Epithelial cell of esophagus (primary cell): ENCODE data around the gene PAPOLB.

Source experiments
- DNase-seq: peaks from one replicate; pipeline ENCODE4 v3.0.0; 2010; ENCODE audit warnings: low read depth
- H3K4me3 ChIP-seq: 2 replicates; pipeline ENCODE4 v1.5.1; 2011; ENCODE audit warnings: mild to moderate bottlenecking, low read length, control low read depth
- CTCF ChIP-seq: IDR thresholded peaks from 2 replicates; pipeline ENCODE4 v1.5.1; 2011; ENCODE audit warnings: low read depth, mild to moderate bottlenecking, low read length, control low read depth, inconsistent platforms; ENCODE audit not compliant: insufficient read depth; ENCODE audit errors: missing control alignments

The PAPOLB gene

GRCh38 chr7:4854916-4855315, 6.9 kb downstream of the PAPOLB start:
- DNase-seq = no peak
- no peak for TF ChIP-seq CTCF
- no peak overlapping the region for H3K4me3 ChIP-seq

GRCh38 chr7:4851459-4852422, 10.1 kb downstream of the PAPOLB start:
- DNase-seq = no peak
- TF ChIP-seq CTCF = no peak
- H3K4me3 ChIP-seq = no peak overlapping the region

GRCh38 chr7:4850262-4850795, 11.5 kb downstream of the PAPOLB start:
- no peak for TF ChIP-seq CTCF
- no peak overlapping the region for H3K4me3 ChIP-seq
- no peak for DNase-seq

GRCh38 chr7:4849390-4849789, 12.4 kb downstream of the PAPOLB start:
- peak; percentile 11 for DNase-seq
- TF ChIP-seq CTCF = peak; percentile 19
- H3K4me3 ChIP-seq = no peak overlapping the region

- DNase-seq = no peak
- TF ChIP-seq CTCF = no peak
- H3K4me3 ChIP-seq = no peak overlapping the region
These were observed 16.1 kb downstream of the PAPOLB start for GRCh38 chr7:4845740-4846142.

- DNase-seq = no peak
- no peak for TF ChIP-seq CTCF
- H3K4me3 ChIP-seq = no peak overlapping the region
These were observed 19.3 kb downstream of the PAPOLB start for GRCh38 chr7:4842319-4843064.
